Measurements from ENCODE around the gene IMPG2.

The IMPG2 gene

DNA sequence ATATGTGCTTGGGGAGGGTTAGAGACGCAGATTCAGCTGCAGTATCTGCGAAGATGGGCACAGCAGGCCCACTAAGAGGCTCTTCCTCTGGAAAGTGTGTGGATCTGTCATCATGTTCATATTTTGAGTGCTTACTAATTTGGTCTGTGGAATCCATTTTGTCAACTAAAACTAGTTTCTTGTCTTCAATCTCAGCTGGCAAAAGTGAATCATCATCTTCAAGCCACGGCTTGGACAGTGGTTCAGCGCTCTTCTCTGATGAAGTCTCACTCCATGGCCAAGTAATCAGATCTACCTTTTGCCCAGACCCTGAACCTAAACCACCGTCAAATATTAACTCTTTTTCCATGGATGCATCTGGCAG lies 76.2 kb downstream of the IMPG2 start:
- H3K4me2 ChIP-seq (ENCODE audit: low read depth, low read length) = no peak overlapping the region
- no peak for DNase-seq

DNA sequence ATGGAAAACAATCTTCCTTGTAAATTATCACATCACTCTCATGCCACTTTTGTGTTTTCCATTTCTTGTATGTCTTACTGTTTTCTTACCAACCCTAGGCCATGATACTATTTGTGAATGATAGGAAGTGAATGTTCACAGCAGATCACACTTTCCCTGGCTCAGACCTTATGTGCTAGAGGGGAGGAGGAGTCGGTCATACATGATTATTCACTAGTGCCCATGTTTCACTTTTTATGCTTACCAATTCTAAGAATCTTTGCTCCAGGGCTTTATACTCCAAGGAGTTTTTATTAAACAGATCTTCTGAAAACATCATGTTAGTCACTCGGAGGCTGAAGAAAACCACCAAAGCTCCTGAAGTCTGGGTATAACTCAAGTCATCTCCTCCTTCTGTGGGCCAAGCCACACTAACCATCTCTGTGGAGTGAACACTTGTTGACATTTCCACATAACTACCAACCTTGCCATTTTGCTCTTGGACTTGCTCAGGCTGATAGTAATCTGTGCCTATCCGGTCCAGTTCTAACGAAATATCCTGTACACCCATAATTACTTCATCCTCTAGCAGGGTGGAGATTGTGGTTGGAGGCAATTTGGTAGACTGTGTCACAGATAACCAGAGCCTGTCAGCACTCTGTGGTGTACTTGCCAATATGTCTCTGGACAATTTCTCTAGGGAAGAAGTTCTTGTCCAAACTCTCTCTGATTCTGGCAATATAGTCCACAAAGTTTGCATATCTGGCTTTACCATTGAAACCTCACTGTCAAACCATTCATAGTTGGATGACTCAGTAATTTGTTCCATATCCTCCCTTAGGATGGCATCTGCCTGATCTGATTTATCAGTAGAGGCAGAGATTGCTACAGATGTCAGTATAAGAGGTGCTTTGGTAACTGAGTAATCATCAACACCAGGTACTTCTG lies 76.8 kb downstream of the IMPG2 start:
- DNase-seq = no peak
- H3K79me2 ChIP-seq (ENCODE audit: low read length) = no peaks in the 10 kb centered on the region
- no peaks in the 10 kb centered on the region for H3K36me3 ChIP-seq (replicated peaks; ENCODE audit: insufficient read depth, low read length)
- no peak overlapping the region for H3K9ac ChIP-seq (ENCODE audit: low read length)
- no peak overlapping the region for H3K4me2 ChIP-seq (ENCODE audit: low read depth, low read length)
- H3K27me3 ChIP-seq (replicated peaks; ENCODE audit: insufficient read depth, low read length) = no peaks in the 10 kb centered on the region
- H3K9me2 ChIP-seq (replicated peaks; ENCODE audit: insufficient read depth, low read length) = no peaks in the 10 kb centered on the region
- no peaks in the 10 kb centered on the region for H3K4me1 ChIP-seq (ENCODE audit: low read length)
- no peaks in the 10 kb centered on the region for H3K9me3 ChIP-seq (replicated peaks; ENCODE audit: insufficient read depth, low read length)
- H2AFZ ChIP-seq (ENCODE audit: low read length) = no peak overlapping the region
- no peak overlapping the region for H3K27ac ChIP-seq (ENCODE audit: low read length)
- H3F3A ChIP-seq (ENCODE audit: insufficient read depth, low read length) = no peaks in the 10 kb centered on the region
- no peaks in the 10 kb centered on the region for H4K20me1 ChIP-seq (ENCODE audit: insufficient read depth, low read length)
- no peak for TF ChIP-seq EZH2phosphoT487 (IDR thresholded peaks at IDR 0.05; ENCODE audit: low read length)
- TF ChIP-seq, protein P1, sequence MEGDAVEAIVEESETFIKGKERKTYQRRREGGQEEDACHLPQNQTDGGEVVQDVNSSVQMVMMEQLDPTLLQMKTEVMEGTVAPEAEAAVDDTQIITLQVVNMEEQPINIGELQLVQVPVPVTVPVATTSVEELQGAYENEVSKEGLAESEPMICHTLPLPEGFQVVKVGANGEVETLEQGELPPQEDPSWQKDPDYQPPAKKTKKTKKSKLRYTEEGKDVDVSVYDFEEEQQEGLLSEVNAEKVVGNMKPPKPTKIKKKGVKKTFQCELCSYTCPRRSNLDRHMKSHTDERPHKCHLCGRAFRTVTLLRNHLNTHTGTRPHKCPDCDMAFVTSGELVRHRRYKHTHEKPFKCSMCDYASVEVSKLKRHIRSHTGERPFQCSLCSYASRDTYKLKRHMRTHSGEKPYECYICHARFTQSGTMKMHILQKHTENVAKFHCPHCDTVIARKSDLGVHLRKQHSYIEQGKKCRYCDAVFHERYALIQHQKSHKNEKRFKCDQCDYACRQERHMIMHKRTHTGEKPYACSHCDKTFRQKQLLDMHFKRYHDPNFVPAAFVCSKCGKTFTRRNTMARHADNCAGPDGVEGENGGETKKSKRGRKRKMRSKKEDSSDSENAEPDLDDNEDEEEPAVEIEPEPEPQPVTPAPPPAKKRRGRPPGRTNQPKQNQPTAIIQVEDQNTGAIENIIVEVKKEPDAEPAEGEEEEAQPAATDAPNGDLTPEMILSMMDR (IDR thresholded peaks at IDR 0.05; ENCODE audit: low read length) = no peak
- TF ChIP-seq EZH2 (optimal IDR thresholded peaks at IDR 0.05; ENCODE audit: low read depth, low read length) = no peak
- no peak overlapping the region for H3K4me3 ChIP-seq (ENCODE audit: low read length)

More for the DNA sequence above, 76.2 kb downstream of the IMPG2 start:
- H3K4me3 ChIP-seq (ENCODE audit: low read length) = no peak overlapping the region
- TF ChIP-seq EZH2 (optimal IDR thresholded peaks at IDR 0.05; ENCODE audit: low read depth, low read length) (no peak), EZH2phosphoT487 (IDR thresholded peaks at IDR 0.05; ENCODE audit: low read length) (no peak)
- TF ChIP-seq, protein P1 (IDR thresholded peaks at IDR 0.05; ENCODE audit: low read length) = no peak
- no peaks in the 10 kb centered on the region for H3F3A ChIP-seq (ENCODE audit: insufficient read depth, low read length)
- H3K27me3 ChIP-seq (replicated peaks; ENCODE audit: insufficient read depth, low read length) = no peaks in the 10 kb centered on the region
- H3K27ac ChIP-seq (ENCODE audit: low read length) = no peak overlapping the region
- H2AFZ ChIP-seq (ENCODE audit: low read length) = no peak overlapping the region
- H3K9me2 ChIP-seq (replicated peaks; ENCODE audit: insufficient read depth, low read length) = no peaks in the 10 kb centered on the region
- H3K36me3 ChIP-seq (replicated peaks; ENCODE audit: insufficient read depth, low read length) = no peaks in the 10 kb centered on the region
- no peaks in the 10 kb centered on the region for H3K9me3 ChIP-seq (replicated peaks; ENCODE audit: insufficient read depth, low read length)
- H3K79me2 ChIP-seq (ENCODE audit: low read length) = no peaks in the 10 kb centered on the region
- H4K20me1 ChIP-seq (ENCODE audit: insufficient read depth, low read length) = no peaks in the 10 kb centered on the region
- H3K9ac ChIP-seq (ENCODE audit: low read length) = no peak overlapping the region
- H3K4me1 ChIP-seq (ENCODE audit: low read length) = no peaks in the 10 kb centered on the region

DNA sequence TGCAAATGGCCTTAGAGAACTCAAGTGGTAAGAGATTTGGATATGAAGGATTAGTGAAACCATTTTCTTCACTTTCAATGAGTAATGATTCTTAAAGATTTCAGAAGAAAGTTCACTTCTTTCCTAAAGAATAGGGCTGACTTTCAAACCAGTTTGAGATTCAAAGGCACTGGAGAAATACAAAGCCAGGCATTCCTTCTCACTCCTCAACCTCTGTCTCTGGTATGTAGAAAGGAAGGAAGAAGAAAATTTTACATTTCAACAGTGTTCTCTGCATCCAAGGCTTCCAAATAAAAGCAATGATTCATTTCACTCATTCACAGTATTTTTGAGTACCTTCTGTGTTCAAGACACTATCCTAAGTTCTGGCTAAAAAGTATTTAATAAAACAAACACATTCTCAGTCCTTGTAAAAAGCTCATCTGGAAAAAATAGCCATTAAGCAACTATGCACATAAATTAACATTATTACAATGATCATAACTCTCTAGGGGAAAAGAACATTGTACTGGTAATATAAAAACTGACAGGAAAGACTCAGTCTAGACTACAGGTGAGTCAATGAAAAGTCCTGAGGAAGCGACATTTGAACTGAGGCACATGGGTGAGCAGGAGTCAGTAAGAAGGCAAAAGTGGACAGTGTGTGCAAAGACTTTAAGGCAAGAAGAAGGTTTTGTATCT lies 79.5 kb downstream of the IMPG2 start:
- H3K4me2 ChIP-seq (ENCODE audit: low read depth, low read length) = no peak overlapping the region
- no peaks in the 10 kb centered on the region for H3K4me1 ChIP-seq (ENCODE audit: low read length)
- no peak overlapping the region for H3K27ac ChIP-seq (ENCODE audit: low read length)
- H3K36me3 ChIP-seq (replicated peaks; ENCODE audit: insufficient read depth, low read length) = no peaks in the 10 kb centered on the region
- no peaks in the 10 kb centered on the region for H3K9me2 ChIP-seq (replicated peaks; ENCODE audit: insufficient read depth, low read length)
- no peaks in the 10 kb centered on the region for H4K20me1 ChIP-seq (ENCODE audit: insufficient read depth, low read length)
- no peaks in the 10 kb centered on the region for H3K27me3 ChIP-seq (replicated peaks; ENCODE audit: insufficient read depth, low read length)
- H3K9ac ChIP-seq (ENCODE audit: low read length) = no peak overlapping the region
- no peaks in the 10 kb centered on the region for H3F3A ChIP-seq (ENCODE audit: insufficient read depth, low read length)
- H3K4me3 ChIP-seq (ENCODE audit: low read length) = no peak overlapping the region
- H3K9me3 ChIP-seq (replicated peaks; ENCODE audit: insufficient read depth, low read length) = no peaks in the 10 kb centered on the region
- DNase-seq = no peak
- TF ChIP-seq EZH2 (optimal IDR thresholded peaks at IDR 0.05; ENCODE audit: low read depth, low read length) (no peak), EZH2phosphoT487 (IDR thresholded peaks at IDR 0.05; ENCODE audit: low read length) (no peak)
- TF ChIP-seq, protein P1 (IDR thresholded peaks at IDR 0.05; ENCODE audit: low read length) = no peak
- H2AFZ ChIP-seq (ENCODE audit: low read length) = no peak overlapping the region
- H3K79me2 ChIP-seq (ENCODE audit: low read length) = no peaks in the 10 kb centered on the region
